ENCODE results near the gene EMC7.

Gene EMC7

GRCh38 chr15:34076785-34077184 is 24.9 kb downstream of the EMC7 start:
- no peaks in the 10 kb centered on the region for H3K36me3 ChIP-seq (ENCODE audit: insufficient read depth, low read length)
- no peak overlapping the region for H3K27ac ChIP-seq
- H3K9ac ChIP-seq (ENCODE audit: insufficient read length) = no peak overlapping the region
- no peak for TF ChIP-seq POLR2AphosphoS5 (IDR thresholded peaks at IDR 0.05; ENCODE audit: borderline replicate concordance, low read depth, low read length)
- no peak for TF ChIP-seq FOXP2 (optimal IDR thresholded peaks at IDR 0.05; ENCODE audit: control extremely low read depth, extremely low read length, insufficient read depth)
- no peak for TF ChIP-seq EZH2 (IDR thresholded peaks at IDR 0.05)
- no peak for DNase-seq (ENCODE audit: low read depth, low spot score)
- H3K9me3 ChIP-seq (ENCODE audit: low read depth, low read length) = no peaks in the 10 kb centered on the region
- H3K4me3 ChIP-seq = no peak overlapping the region

- Histone ChIP-seq H3K36me3 (ENCODE audit: insufficient read depth, low read length) (no peaks in the 10 kb centered on the region), H3K9me3 (ENCODE audit: low read depth, low read length) (no peaks in the 10 kb centered on the region), H3K9ac (ENCODE audit: insufficient read length) (no peak overlapping the region), H3K27ac (no peak overlapping the region), H3K4me3 (no peak overlapping the region)
- TF ChIP-seq EZH2 (IDR thresholded peaks at IDR 0.05) (no peak), POLR2AphosphoS5 (IDR thresholded peaks at IDR 0.05; ENCODE audit: borderline replicate concordance, low read depth, low read length) (no peak), FOXP2 (optimal IDR thresholded peaks at IDR 0.05; ENCODE audit: control extremely low read depth, extremely low read length, insufficient read depth) (no peak)
- DNase-seq (ENCODE audit: low read depth, low spot score) = no peak
Measured at GRCh38 chr15:34070003-34070402, 31.7 kb downstream of the EMC7 start.

- TF ChIP-seq POLR2AphosphoS5 (IDR thresholded peaks at IDR 0.05; ENCODE audit: borderline replicate concordance, low read depth, low read length) = no peak
- no peak for TF ChIP-seq FOXP2 (optimal IDR thresholded peaks at IDR 0.05; ENCODE audit: control extremely low read depth, extremely low read length, insufficient read depth)
- no peak for TF ChIP-seq EZH2 (IDR thresholded peaks at IDR 0.05)
- Histone ChIP-seq H3K4me3 (no peak overlapping the region), H3K36me3 (ENCODE audit: insufficient read depth, low read length) (no peaks in the 10 kb centered on the region), H3K27ac (no peak overlapping the region), H3K9me3 (ENCODE audit: low read depth, low read length) (no peaks in the 10 kb centered on the region), H3K9ac (ENCODE audit: insufficient read length) (no peak overlapping the region)
- no peak for DNase-seq (ENCODE audit: low read depth, low spot score)
Measured at GRCh38 chr15:34065941-34066340, 35.7 kb downstream of the EMC7 start.

- no peak for DNase-seq (ENCODE audit: low read depth, low spot score)
- no peak overlapping the region for H3K4me3 ChIP-seq
- no peak overlapping the region for H3K9ac ChIP-seq (ENCODE audit: insufficient read length)
- H3K36me3 ChIP-seq (ENCODE audit: insufficient read depth, low read length) = no peaks in the 10 kb centered on the region
- no peaks in the 10 kb centered on the region for H3K9me3 ChIP-seq (ENCODE audit: low read depth, low read length)
- TF ChIP-seq POLR2AphosphoS5 (IDR thresholded peaks at IDR 0.05; ENCODE audit: borderline replicate concordance, low read depth, low read length) (no peak), EZH2 (IDR thresholded peaks at IDR 0.05) (no peak)
- no peak overlapping the region for H3K27ac ChIP-seq
Measured at GRCh38 chr15:34065261-34065660, 36.4 kb downstream of the EMC7 start.

- no peak for TF ChIP-seq EZH2 (IDR thresholded peaks at IDR 0.05)
- TF ChIP-seq POLR2AphosphoS5 (IDR thresholded peaks at IDR 0.05; ENCODE audit: borderline replicate concordance, low read depth, low read length) = no peak
- TF ChIP-seq FOXP2 (optimal IDR thresholded peaks at IDR 0.05; ENCODE audit: control extremely low read depth, extremely low read length, insufficient read depth) = no peak
- DNase-seq (ENCODE audit: low read depth, low spot score) = no peak
- H3K36me3 ChIP-seq (ENCODE audit: insufficient read depth, low read length) = no peaks in the 10 kb centered on the region
- H3K27ac ChIP-seq = no peak overlapping the region
- H3K4me3 ChIP-seq = no peak overlapping the region
- H3K9me3 ChIP-seq (ENCODE audit: low read depth, low read length) = no peaks in the 10 kb centered on the region
- no peak overlapping the region for H3K9ac ChIP-seq (ENCODE audit: insufficient read length)
Measured at GRCh38 chr15:34064438-34064837, 37.2 kb downstream of the EMC7 start.

- DNase-seq (ENCODE audit: low read depth, low spot score) = no peak
- Histone ChIP-seq H3K27ac (no peak overlapping the region), H3K4me3 (no peak overlapping the region), H3K36me3 (ENCODE audit: insufficient read depth, low read length) (no peaks in the 10 kb centered on the region), H3K9me3 (ENCODE audit: low read depth, low read length) (no peaks in the 10 kb centered on the region), H3K9ac (ENCODE audit: insufficient read length) (no peak overlapping the region)
- TF ChIP-seq FOXP2 (optimal IDR thresholded peaks at IDR 0.05; ENCODE audit: control extremely low read depth, extremely low read length, insufficient read depth) = no peak
- TF ChIP-seq EZH2 (IDR thresholded peaks at IDR 0.05) = no peak
- TF ChIP-seq POLR2AphosphoS5 (IDR thresholded peaks at IDR 0.05; ENCODE audit: borderline replicate concordance, low read depth, low read length) = no peak
Measured at GRCh38 chr15:34059946-34060345, 41.7 kb downstream of the EMC7 start.

GRCh38 chr15:34059476-34059875 is 42.2 kb downstream of the EMC7 start:
- H3K36me3 ChIP-seq (ENCODE audit: insufficient read depth, low read length) = no peaks in the 10 kb centered on the region
- H3K9me3 ChIP-seq (ENCODE audit: low read depth, low read length) = no peaks in the 10 kb centered on the region
- H3K4me3 ChIP-seq = no peak overlapping the region
- no peak overlapping the region for H3K27ac ChIP-seq
- DNase-seq (ENCODE audit: low read depth, low spot score) = no peak
- TF ChIP-seq EZH2 (IDR thresholded peaks at IDR 0.05) = no peak
- no peak for TF ChIP-seq POLR2AphosphoS5 (IDR thresholded peaks at IDR 0.05; ENCODE audit: borderline replicate concordance, low read depth, low read length)
- TF ChIP-seq FOXP2 (optimal IDR thresholded peaks at IDR 0.05; ENCODE audit: control extremely low read depth, extremely low read length, insufficient read depth) = no peak
- H3K9ac ChIP-seq (ENCODE audit: insufficient read length) = no peak overlapping the region

GRCh38 chr15:34056911-34057310 is 44.8 kb downstream of the EMC7 start:
- H3K36me3 ChIP-seq (ENCODE audit: insufficient read depth, low read length) = no peaks in the 10 kb centered on the region
- no peak for DNase-seq (ENCODE audit: low read depth, low spot score)
- TF ChIP-seq EZH2 (IDR thresholded peaks at IDR 0.05) = no peak
- no peak for TF ChIP-seq POLR2AphosphoS5 (IDR thresholded peaks at IDR 0.05; ENCODE audit: borderline replicate concordance, low read depth, low read length)
- no peak for TF ChIP-seq FOXP2 (optimal IDR thresholded peaks at IDR 0.05; ENCODE audit: control extremely low read depth, extremely low read length, insufficient read depth)
- no peaks in the 10 kb centered on the region for H3K9me3 ChIP-seq (ENCODE audit: low read depth, low read length)
- H3K4me3 ChIP-seq = no peak overlapping the region
- H3K27ac ChIP-seq = no peak overlapping the region
- H3K9ac ChIP-seq (ENCODE audit: insufficient read length) = no peak overlapping the region

- Histone ChIP-seq H3K27ac (no peak overlapping the region), H3K9ac (ENCODE audit: insufficient read length) (no peak overlapping the region)
- no peak for DNase-seq (ENCODE audit: low read depth, low spot score)
Measured at GRCh38 chr15:34055868-34056595, 45.6 kb downstream of the EMC7 start.

More at GRCh38 chr15:34055868-34056595, 45.6 kb downstream of the EMC7 start:
- no peak for TF ChIP-seq EZH2 (IDR thresholded peaks at IDR 0.05)
- TF ChIP-seq POLR2AphosphoS5 (IDR thresholded peaks at IDR 0.05; ENCODE audit: borderline replicate concordance, low read depth, low read length) = no peak
- TF ChIP-seq FOXP2 (optimal IDR thresholded peaks at IDR 0.05; ENCODE audit: control extremely low read depth, extremely low read length, insufficient read depth) = no peak
- Histone ChIP-seq H3K36me3 (ENCODE audit: insufficient read depth, low read length) (no peaks in the 10 kb centered on the region), H3K4me3 (no peak overlapping the region), H3K9me3 (ENCODE audit: low read depth, low read length) (no peaks in the 10 kb centered on the region)

All from SK-N-MC (cell line).